ENCODE data around the gene PCNX2. TPM values are rescaled to one million over a fixed set of nuclear protein-coding genes. Genes with fewer than 3 reads are reported as not detected.
"Not testable (repeated sequence)": the region's sequence is repeated elsewhere in the genome, so short reads cannot be mapped to it uniquely, and the experiment has no call there.

Gene PCNX2
- total and polyA plus RNA-seq, 4 donors, result 24.4 to 85.8 (median 29.8) TPM

DNA sequence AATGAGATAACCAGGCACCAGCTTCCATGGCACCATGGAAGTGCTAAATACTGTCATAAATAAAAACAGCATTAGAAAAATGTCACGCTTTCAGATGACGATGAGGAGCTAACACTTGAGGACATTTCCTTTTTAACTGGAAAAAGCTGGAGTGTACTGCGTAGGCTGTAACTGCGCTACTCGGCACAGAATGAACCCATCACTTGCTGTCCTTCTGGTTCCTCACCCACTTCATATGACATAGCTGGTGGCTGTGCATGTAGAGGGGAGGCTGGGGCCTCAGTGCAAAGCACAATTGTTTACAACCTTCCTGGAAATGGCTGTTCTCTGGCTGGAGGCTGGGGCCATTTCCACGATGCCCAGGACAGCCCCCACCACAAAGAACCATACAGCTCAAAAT is 289.4 kb downstream of the PCNX2 start:
- WGBS (ENCODE audit: insufficient coverage), result 64% methylated on average over 2 of the region's 6 CpGs
- no peaks in the 10 kb centered on the region for H3K36me3 ChIP-seq (ENCODE audit: control insufficient read depth, insufficient read depth, low read length)
- DNase-seq (ENCODE audit: low read depth in 4 of 6, low spot score in 6 of 6), result no peak
- H3K9me3 ChIP-seq (ENCODE audit: control insufficient read depth, insufficient read depth, low read length), result no peaks in the 10 kb centered on the region
- H3K27ac ChIP-seq (ENCODE audit: low read depth, low read length), result peak overlapping the region; percentile 73
- H3K4me3 ChIP-seq (ENCODE audit: low read depth, low read length), result no peak overlapping the region
- H3K27me3 ChIP-seq (ENCODE audit: control insufficient read depth, insufficient read depth, low read length), result no peaks in the 10 kb centered on the region
- H3K4me1 ChIP-seq (ENCODE audit: control insufficient read depth, insufficient read depth, low read length), result peaks cover 22% of the 10 kb centered on the region

DNA sequence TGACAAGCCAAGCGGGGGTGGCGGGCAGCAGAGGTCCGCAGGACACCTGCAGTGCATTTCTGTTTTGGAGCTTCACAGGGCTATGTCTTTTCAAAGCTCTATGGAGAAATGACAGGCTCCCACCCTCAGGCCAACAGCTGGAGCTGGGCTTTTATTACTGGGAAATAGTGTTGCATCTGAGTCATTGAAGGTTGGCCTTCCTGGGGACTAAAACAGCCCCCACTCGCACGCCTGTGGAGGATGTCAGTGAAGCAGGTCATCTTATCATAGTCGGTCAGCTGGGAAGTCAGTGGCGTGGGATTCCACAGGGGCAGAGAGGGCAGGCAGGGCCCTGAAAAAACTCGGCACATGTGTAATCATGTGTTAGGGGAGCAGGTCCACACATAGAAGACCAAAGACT is 289.8 kb downstream of the PCNX2 start:
- no peaks in the 10 kb centered on the region for H3K36me3 ChIP-seq (ENCODE audit: control insufficient read depth, insufficient read depth, low read length)
- H3K4me1 ChIP-seq (ENCODE audit: control insufficient read depth, insufficient read depth, low read length), result peaks cover 22% of the 10 kb centered on the region
- H3K9me3 ChIP-seq (ENCODE audit: control insufficient read depth, insufficient read depth, low read length), result no peaks in the 10 kb centered on the region
- no peak for DNase-seq (ENCODE audit: low read depth in 4 of 6, low spot score in 6 of 6)
- H3K4me3 ChIP-seq (ENCODE audit: low read depth, low read length), result no peak overlapping the region
- H3K27me3 ChIP-seq (ENCODE audit: control insufficient read depth, insufficient read depth, low read length), result no peaks in the 10 kb centered on the region
- 82% methylated on average over 8 of the region's 8 CpGs for WGBS (ENCODE audit: insufficient coverage)
- peak overlapping the region; percentile 73 for H3K27ac ChIP-seq (ENCODE audit: low read depth, low read length)

DNA sequence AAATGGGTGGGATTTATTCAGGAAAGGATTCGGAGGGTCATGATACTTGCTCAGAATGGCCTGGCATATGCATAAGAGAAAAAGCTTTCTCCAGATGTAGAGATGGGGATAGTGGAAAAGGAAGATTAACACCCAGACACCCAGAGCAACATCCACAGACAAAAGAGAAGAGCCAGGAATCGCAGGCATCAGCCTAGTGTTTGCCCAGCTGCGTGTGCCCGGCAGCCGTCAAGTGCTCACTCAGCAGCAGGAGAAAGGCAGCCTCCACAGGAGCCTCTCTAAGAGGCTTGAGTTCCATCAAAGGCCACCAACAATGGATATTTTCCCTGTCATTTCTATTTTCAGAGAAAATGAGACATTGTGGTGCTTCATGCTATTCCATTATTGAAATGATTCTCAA is 290.4 kb downstream of the PCNX2 start:
- no peak for DNase-seq (ENCODE audit: low read depth in 4 of 6, low spot score in 6 of 6)
- Histone ChIP-seq H3K36me3 (ENCODE audit: control insufficient read depth, insufficient read depth, low read length) (peaks cover 3% of the 10 kb centered on the region), H3K27ac (ENCODE audit: low read depth, low read length) (peak overlapping the region; percentile 73), H3K27me3 (ENCODE audit: control insufficient read depth, insufficient read depth, low read length) (no peaks in the 10 kb centered on the region), H3K9me3 (ENCODE audit: control insufficient read depth, insufficient read depth, low read length) (no peaks in the 10 kb centered on the region), H3K4me1 (ENCODE audit: control insufficient read depth, insufficient read depth, low read length) (peaks cover 22% of the 10 kb centered on the region), H3K4me3 (ENCODE audit: low read depth, low read length) (no peak overlapping the region)
- WGBS (ENCODE audit: insufficient coverage), result 90% methylated on average over 5 of the region's 5 CpGs

DNA sequence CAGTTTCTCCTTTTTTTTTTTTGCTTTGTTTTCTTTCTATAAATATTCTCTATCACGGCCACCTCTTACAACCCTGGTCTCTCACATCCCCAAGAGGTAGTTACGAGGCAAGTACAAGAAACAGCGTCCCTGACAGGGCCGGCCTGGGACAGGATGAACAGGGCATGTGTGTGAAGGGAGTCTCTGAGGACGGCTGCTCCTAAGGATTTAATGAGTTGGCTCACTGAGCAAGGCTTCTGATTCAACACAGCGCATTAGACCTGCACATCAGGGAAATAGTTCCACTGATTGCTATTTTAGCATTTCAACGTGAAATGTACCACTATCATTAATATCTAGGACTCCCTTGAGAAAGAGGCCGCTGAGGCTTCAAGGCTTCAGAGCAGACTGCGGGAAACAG is 291.1 kb downstream of the PCNX2 start:
- Histone ChIP-seq H3K27ac (ENCODE audit: low read depth, low read length) (no peak overlapping the region), H3K4me1 (ENCODE audit: control insufficient read depth, insufficient read depth, low read length) (peaks cover 22% of the 10 kb centered on the region), H3K27me3 (ENCODE audit: control insufficient read depth, insufficient read depth, low read length) (no peaks in the 10 kb centered on the region), H3K36me3 (ENCODE audit: control insufficient read depth, insufficient read depth, low read length) (peaks cover 7% of the 10 kb centered on the region), H3K4me3 (ENCODE audit: low read depth, low read length) (no peak overlapping the region), H3K9me3 (ENCODE audit: control insufficient read depth, insufficient read depth, low read length) (no peaks in the 10 kb centered on the region)
- peak in 1 of 6 donors; percentile 77 for DNase-seq (ENCODE audit: low read depth in 4 of 6, low spot score in 6 of 6)
- 78% methylated on average over 4 of the region's 9 CpGs for WGBS (ENCODE audit: insufficient coverage)

DNA sequence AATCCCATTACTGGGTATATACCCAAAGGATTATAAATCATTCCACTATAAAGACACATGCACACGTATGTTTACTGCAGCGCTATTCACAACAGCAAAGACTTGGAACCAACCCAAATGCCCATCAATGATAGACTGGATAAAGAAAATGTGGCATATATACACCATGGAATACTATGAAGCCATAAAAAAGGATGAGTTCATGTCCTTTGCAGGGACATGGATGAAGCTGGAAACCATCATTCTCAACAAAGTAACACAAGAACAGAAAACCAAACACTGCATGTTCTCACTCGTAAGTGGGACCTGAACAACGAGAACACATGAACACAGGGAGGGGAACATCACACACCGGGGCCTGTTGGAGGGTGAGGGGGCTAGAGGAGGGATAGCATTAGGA is 291.9 kb downstream of the PCNX2 start:
- H3K9me3 ChIP-seq (ENCODE audit: control insufficient read depth, insufficient read depth, low read length); H3K27ac ChIP-seq (ENCODE audit: low read depth, low read length); DNase-seq (ENCODE audit: low read depth in 4 of 6, low spot score in 6 of 6); H3K27me3 ChIP-seq (ENCODE audit: control insufficient read depth, insufficient read depth, low read length); H3K4me3 ChIP-seq (ENCODE audit: low read depth, low read length): not testable (repeated sequence)
- Histone ChIP-seq H3K4me1 (ENCODE audit: control insufficient read depth, insufficient read depth, low read length) (peaks cover 22% of the 10 kb centered on the region), H3K36me3 (ENCODE audit: control insufficient read depth, insufficient read depth, low read length) (peaks cover 11% of the 10 kb centered on the region)
- 100% methylated on average over 2 of the region's 5 CpGs for WGBS (ENCODE audit: insufficient coverage)

DNA sequence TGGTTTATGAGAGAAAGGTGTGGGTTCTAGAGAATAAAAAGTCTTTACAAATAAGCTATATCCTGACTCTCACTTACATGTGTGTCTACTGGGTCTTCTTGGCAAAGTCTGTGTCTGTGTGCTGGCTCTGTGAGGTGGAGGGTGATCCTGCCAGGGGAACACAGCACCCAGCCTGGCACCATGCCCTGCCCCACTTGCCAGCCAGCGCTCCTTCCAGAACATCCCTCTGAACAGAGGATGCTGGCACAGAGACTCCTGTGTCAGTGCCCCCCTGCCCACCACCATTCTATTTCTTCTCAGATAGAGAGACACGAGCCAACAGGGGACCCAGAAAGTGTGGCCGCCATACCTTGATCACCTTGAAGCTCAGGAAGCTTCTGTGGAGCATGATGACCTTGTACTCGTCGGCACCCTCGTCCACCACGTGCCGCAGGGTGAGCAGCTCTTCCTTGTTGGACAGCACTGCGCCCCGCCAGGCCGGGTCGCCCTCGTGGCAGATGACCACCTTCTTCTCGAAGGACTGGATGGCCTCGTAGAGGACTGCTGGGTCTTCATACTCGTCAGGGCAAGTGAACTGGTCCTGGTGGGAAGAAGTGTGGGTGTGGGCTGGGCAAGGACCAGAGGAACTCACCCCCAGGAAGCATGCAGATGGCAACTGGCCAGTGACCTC is 295.4 kb downstream of the PCNX2 start:
- Histone ChIP-seq H3K4me1 (ENCODE audit: control insufficient read depth, insufficient read depth, low read length) (peaks cover 6% of the 10 kb centered on the region), H3K27me3 (ENCODE audit: control insufficient read depth, insufficient read depth, low read length) (no peaks in the 10 kb centered on the region), H3K4me3 (ENCODE audit: low read depth, low read length) (no peak overlapping the region), H3K36me3 (ENCODE audit: control insufficient read depth, insufficient read depth, low read length) (peaks cover 28% of the 10 kb centered on the region), H3K9me3 (ENCODE audit: control insufficient read depth, insufficient read depth, low read length) (no peaks in the 10 kb centered on the region), H3K27ac (ENCODE audit: low read depth, low read length) (no peak overlapping the region)
- DNase-seq (ENCODE audit: low read depth in 4 of 6, low spot score in 6 of 6), result no peak
- 96% methylated on average over 16 of the region's 16 CpGs for WGBS (ENCODE audit: insufficient coverage)

DNA sequence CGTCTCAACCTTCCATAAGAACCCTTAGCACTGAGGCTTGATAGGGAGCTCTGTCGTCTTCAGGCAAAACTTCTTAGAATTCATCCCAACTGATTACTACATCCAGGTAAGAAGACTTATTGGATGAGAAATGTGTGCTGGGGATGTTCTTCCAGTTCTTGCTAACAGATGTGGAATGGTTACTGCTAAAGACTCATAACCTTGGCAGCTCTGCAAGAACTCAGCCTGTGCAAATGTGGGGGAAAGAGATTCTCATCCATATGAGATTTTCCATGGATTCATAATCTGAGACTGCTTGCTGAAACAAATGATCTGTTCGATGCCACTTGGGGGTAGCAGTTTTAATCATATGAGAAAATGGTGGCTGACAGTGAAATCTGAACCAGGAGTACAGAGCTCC is 296.9 kb downstream of the PCNX2 start:
- peaks cover 5% of the 10 kb centered on the region for H3K9me3 ChIP-seq (ENCODE audit: control insufficient read depth, insufficient read depth, low read length)
- H3K4me3 ChIP-seq (ENCODE audit: low read depth, low read length), result no peak overlapping the region
- H3K4me1 ChIP-seq (ENCODE audit: control insufficient read depth, insufficient read depth, low read length), result no peaks in the 10 kb centered on the region
- no CpG with 5 or more reads among the region's 3 CpGs for WGBS (ENCODE audit: insufficient coverage)
- H3K36me3 ChIP-seq (ENCODE audit: control insufficient read depth, insufficient read depth, low read length), result peaks cover 38% of the 10 kb centered on the region
- DNase-seq (ENCODE audit: low read depth in 4 of 6, low spot score in 6 of 6), result no peak
- H3K27me3 ChIP-seq (ENCODE audit: control insufficient read depth, insufficient read depth, low read length), result no peaks in the 10 kb centered on the region
- no peak overlapping the region for H3K27ac ChIP-seq (ENCODE audit: low read depth, low read length)

DNA sequence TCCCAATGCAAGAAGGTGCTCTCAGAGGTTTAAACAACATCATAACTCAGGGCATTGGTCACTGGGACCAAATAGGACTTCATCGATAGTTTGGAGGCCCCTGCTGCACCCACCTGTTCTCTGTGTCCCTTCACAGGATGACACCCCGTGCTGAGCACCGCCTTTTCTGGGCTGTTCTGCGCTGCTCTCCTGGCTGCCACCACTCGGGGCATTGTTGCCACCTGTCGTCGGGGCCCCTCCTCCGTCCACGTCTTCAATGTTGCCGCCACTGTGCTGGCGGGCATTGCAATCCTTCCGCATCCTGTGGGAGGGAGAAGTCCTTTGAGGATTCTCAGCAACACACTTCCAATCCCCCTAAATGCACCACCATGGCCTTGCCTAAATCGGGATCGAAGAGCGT is 297.4 kb downstream of the PCNX2 start:
- Histone ChIP-seq H3K4me3 (ENCODE audit: low read depth, low read length) (no peak overlapping the region), H3K36me3 (ENCODE audit: control insufficient read depth, insufficient read depth, low read length) (peaks cover 39% of the 10 kb centered on the region), H3K4me1 (ENCODE audit: control insufficient read depth, insufficient read depth, low read length) (no peaks in the 10 kb centered on the region), H3K27ac (ENCODE audit: low read depth, low read length) (no peak overlapping the region), H3K9me3 (ENCODE audit: control insufficient read depth, insufficient read depth, low read length) (peaks cover 10% of the 10 kb centered on the region), H3K27me3 (ENCODE audit: control insufficient read depth, insufficient read depth, low read length) (no peaks in the 10 kb centered on the region)
- no peak for DNase-seq (ENCODE audit: low read depth in 4 of 6, low spot score in 6 of 6)
- 98% methylated on average over 4 of the region's 15 CpGs for WGBS (ENCODE audit: insufficient coverage)

DNA sequence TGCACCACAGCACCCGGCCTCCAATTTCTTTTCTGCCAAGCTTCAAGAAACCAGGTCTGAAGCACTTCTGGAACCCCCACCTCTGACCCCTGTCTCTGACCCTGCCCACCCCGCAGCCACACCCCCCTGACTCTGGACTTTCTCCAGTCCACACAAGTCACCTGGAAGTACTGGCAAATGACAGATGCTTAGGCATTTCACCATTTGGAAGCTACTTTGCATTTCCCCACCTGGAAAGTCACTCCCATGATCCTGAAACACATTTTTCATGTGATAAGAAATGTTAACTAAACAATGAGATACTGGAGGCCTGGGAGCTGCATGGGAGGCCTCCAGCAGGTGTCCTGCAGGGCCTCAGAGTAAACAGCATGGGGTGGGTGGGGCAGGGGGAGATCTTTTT is 299.4 kb downstream of the PCNX2 start:
- H3K27me3 ChIP-seq (ENCODE audit: control insufficient read depth, insufficient read depth, low read length), result no peaks in the 10 kb centered on the region
- DNase-seq (ENCODE audit: low read depth in 4 of 6, low spot score in 6 of 6), result no peak
- 94% methylated on average over 2 of the region's 2 CpGs for WGBS (ENCODE audit: insufficient coverage)
- H3K27ac ChIP-seq (ENCODE audit: low read depth, low read length), result no peak overlapping the region
- peaks cover 45% of the 10 kb centered on the region for H3K36me3 ChIP-seq (ENCODE audit: control insufficient read depth, insufficient read depth, low read length)
- peaks cover 10% of the 10 kb centered on the region for H3K9me3 ChIP-seq (ENCODE audit: control insufficient read depth, insufficient read depth, low read length)
- no peak overlapping the region for H3K4me3 ChIP-seq (ENCODE audit: low read depth, low read length)
- no peaks in the 10 kb centered on the region for H3K4me1 ChIP-seq (ENCODE audit: control insufficient read depth, insufficient read depth, low read length)

DNA sequence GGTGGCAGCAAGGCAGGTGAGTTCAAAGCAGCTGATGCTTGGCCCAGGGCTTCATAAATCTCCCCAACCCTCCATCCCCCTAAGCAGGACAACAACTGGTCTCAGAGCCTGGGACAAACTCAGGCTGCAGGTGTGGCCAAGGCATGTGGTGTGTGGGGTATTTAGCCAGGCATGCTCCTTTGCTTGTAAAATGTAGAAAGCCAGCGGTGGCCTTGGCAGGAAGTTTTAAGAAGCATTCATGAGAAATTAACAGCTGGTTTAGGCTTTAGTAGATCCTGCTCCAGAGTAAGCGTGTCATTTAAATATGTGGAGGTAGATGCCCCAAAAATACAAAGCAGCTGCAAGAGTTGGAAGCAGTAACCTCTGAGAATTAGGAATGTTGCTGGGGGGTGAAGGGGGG is 300.3 kb downstream of the PCNX2 start:
- H3K27me3 ChIP-seq (ENCODE audit: control insufficient read depth, insufficient read depth, low read length), result no peaks in the 10 kb centered on the region

More for the DNA sequence above, 300.3 kb downstream of the PCNX2 start:
- no peak for DNase-seq (ENCODE audit: low read depth in 4 of 6, low spot score in 6 of 6)
- peaks cover 10% of the 10 kb centered on the region for H3K9me3 ChIP-seq (ENCODE audit: control insufficient read depth, insufficient read depth, low read length)
- H3K27ac ChIP-seq (ENCODE audit: low read depth, low read length), result no peak overlapping the region
- no peak overlapping the region for H3K4me3 ChIP-seq (ENCODE audit: low read depth, low read length)
- no peaks in the 10 kb centered on the region for H3K4me1 ChIP-seq (ENCODE audit: control insufficient read depth, insufficient read depth, low read length)
- WGBS (ENCODE audit: insufficient coverage), result 100% methylated on average over 2 of the region's 2 CpGs
- peaks cover 52% of the 10 kb centered on the region for H3K36me3 ChIP-seq (ENCODE audit: control insufficient read depth, insufficient read depth, low read length)

All from spinal cord (tissue), 10 donors.